Measurements from ENCODE around the gene CHD9.

- TF ChIP-seq CTCF (conservative IDR thresholded peaks at IDR 0.05; ENCODE audit: low read length) (no peak), EZH2phosphoT487 (IDR thresholded peaks at IDR 0.05; ENCODE audit: borderline replicate concordance) (no peak)
Measured at GRCh38 chr16:53156516-53156915, 101.7 kb downstream of the CHD9 start.
